Fibroblast of skin of left quadriceps (primary cell): ENCODE data around the gene UNK.
"Not testable (repeated sequence)": the region's sequence is repeated elsewhere in the genome, so short reads cannot be mapped to it uniquely, and the experiment has no call there.

Source experiments
- DNase-seq, 2 experiments: peaks; one replicate each; pipeline ENCODE4 v3.0.0-alpha.2; 2013; ENCODE audit warnings: low read depth in 2 of 2

Gene UNK

DNA sequence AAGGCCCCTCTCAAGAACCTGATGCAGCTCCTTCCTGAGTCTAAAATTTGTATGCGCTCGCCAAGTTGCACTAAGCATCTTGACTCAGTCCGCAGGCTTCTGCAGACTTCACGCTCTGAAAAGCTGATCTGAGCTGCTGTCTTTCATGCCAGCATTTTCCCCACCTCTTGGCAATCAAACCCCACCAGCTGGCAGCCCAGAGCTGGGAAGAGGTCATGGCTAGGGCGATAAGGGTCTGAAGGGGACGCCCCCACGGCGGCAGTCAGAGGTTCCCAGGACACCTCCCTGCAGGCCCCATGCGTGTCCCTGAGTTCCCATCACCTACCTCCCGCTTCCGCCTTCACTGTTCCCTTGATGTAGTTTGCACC is 64.7 kb downstream of the UNK start:
- DNase-seq = no peak

DNA sequence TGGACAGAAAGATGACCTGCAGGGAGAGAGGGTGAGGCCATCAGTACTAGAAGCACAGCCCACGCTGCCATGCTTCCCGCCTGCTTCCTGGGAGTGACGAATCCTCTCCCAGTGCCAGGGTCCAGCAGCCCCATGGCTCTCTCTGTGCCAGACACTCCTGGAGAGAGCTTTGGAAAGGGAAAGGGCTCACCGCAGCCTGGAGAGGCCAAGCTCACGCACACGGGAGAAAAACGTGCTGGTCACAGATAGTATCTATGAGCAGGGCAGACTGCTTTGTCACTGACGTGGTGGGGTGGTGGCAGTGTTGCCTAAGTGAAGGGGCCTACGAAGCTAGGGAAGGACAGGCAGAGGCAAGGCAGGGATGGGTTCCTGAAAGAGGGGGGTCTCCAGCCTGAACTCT is 65.1 kb downstream of the UNK start:
- no peak for DNase-seq

- no peak for DNase-seq
These were observed 66.5 kb downstream of the UNK start for GRCh38 chr17:75850928-75851692.

DNA sequence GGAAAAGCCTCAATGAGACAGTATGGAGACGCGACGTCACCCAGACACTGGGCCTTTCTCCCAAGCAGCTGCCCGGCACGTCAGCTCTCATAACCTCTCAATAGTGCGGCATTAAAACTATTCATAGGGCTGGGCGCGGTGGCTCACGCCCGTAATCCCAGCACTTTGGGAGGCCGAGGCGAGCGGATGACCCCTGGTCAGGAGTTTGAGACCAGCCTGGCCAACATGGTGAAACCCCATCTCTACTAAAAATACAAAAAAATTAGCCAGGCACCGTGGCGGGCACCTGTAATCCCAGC is 67.0 kb downstream of the UNK start:
- not testable (repeated sequence) for DNase-seq

- no peak for DNase-seq
These were observed 68.8 kb downstream of the UNK start for GRCh38 chr17:75853433-75853832.

DNA sequence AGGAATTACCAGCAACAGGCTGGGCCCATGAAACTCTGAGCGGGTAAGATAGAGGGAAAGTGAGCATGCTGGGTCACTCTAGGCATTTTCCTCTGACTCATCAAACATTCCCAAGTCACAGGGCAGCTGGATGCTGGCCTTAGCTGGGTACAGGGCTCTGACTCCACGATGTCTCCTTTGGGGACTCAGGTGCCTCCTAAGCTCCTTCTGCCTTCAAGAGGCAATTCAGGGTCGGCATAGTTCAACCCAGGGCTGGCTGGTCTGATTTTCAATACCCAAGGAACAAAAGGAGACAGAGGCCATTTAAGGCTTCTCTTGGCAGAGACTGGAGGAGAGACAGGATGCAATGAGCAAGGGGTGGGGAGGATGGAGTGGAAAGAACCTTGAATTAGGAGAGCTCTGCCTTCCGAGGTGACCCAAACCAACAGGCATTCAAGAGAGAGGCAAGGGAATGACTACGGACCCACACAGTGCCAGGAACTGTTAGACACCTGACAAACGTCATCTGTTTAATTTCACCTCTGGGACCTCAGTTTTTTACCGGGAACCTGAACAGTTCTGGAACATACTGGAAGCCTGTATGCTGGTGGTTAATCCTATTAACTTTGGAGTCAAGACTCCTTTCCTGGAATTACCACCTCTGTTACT is 69.6 kb downstream of the UNK start:
- DNase-seq = no peak

- no peak for DNase-seq
These were observed 70.3 kb downstream of the UNK start for GRCh38 chr17:75854881-75855309.

GRCh38 chr17:75855310-75856061 is 70.9 kb downstream of the UNK start, which contains the start of gene WBP2:
Gene WBP2, minus strand, starts transcription at chr17:75855335. Its CDS starts 38 bp downstream, at chr17:75855297.
- DNase-seq = peak; percentile 99

- no peak for DNase-seq
These were observed 71.6 kb downstream of the UNK start for GRCh38 chr17:75856062-75856756.

- DNase-seq = not testable (repeated sequence)
These were observed 74.8 kb downstream of the UNK start for GRCh38 chr17:75859358-75859757.

DNA sequence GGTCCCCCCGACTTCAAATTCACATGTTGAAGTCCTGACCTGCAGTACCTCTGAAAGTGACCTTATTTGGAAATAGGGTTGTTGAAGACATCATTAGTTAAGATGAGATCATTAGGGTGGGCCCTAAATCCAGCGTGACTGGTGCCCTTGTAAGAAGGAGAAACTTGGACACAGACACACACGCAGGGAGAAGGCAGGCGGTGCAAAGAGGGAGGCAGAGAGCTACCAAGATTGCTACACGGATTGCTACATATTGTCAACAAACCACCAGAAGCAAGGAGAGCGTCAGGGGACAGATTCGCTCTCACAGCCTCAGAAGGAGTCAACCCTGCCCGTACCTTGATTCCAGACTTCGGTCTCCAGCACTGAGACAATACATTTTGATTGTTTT is 77.3 kb downstream of the UNK start:
- DNase-seq = no peak

GRCh38 chr17:75864448-75864871 is 79.9 kb downstream of the UNK start:
- peak in 1 of 2 experiments; percentile 36 for DNase-seq

GRCh38 chr17:75864887-75865286 is 80.3 kb downstream of the UNK start:
- DNase-seq = not testable (repeated sequence)

GRCh38 chr17:75865404-75866188 is 81.0 kb downstream of the UNK start:
- not testable (repeated sequence) for DNase-seq

DNA sequence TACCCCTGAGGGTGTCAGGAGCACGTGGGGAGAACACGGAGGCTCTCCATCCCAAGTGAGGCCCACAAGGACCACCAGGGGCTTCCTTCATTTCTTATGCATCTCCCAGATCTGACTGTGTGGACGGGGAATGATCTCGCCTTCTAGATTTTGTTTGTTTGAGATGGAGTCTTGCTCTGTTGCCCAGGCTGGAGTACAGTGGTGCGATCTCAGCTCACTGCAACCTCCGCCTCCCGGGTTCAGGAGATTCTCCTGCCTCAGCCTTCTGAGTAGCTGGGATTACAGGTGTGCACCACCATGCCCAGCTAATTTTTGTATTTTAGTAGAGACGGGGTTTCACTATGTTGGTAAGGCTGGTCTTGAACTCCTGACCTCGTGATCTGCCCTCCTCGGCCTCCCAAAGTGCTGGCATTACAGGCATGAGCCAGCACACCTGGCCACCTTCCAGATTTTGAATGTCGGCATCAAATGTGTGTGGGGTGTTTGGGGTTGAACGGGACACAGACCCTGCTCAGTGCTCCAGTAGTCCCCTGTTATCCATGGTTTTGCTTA is 84.2 kb downstream of the UNK start:
- DNase-seq = not testable (repeated sequence)

GRCh38 chr17:75869282-75870141 is 84.9 kb downstream of the UNK start:
- DNase-seq = no peak

GRCh38 chr17:75870228-75870627 is 85.6 kb downstream of the UNK start:
- not testable (repeated sequence) for DNase-seq

- no peak for DNase-seq
These were observed 88.1 kb downstream of the UNK start for GRCh38 chr17:75872434-75873351.
